GM18951 (cell line): ENCODE results near the gene LRIG3.
"Not testable (repeated sequence)": the region's sequence is repeated elsewhere in the genome, so short reads cannot be mapped to it uniquely, and the experiment has no call there.

Experiments used
- POLR2A ChIP-seq: IDR thresholded peaks from 4 replicates; pipeline ENCODE4 v1.6.1; 2011; ENCODE audit warnings: mild to moderate bottlenecking; ENCODE audit not compliant: insufficient read length, insufficient read depth; ENCODE audit errors: extremely low read depth
- in situ Hi-C: fragments of 300-500 bp; cut with MboI; formaldehyde crosslinking; loops from one replicate; pipeline ENCODE4 v1.12.0; 2022; ENCODE audit warnings: low sequenced_read_pairs, mixed read lengths, inconsistent platforms; ENCODE audit not compliant: unreplicated experiment

Gene LRIG3

GRCh38 chr12:58883576-58884334 lies 36.5 kb downstream of the LRIG3 start:
- no peak for TF ChIP-seq POLR2A
- in situ Hi-C loops: no loop called here

- TF ChIP-seq POLR2A: no peak
- in situ Hi-C loops: no loop called here
These were observed 37.5 kb downstream of the LRIG3 start for GRCh38 chr12:58882826-58883225.

GRCh38 chr12:58881816-58882215 lies 38.5 kb downstream of the LRIG3 start:
- in situ Hi-C loops: no loop called here
- TF ChIP-seq POLR2A: no peak

GRCh38 chr12:58880639-58881038 lies 39.7 kb downstream of the LRIG3 start:
- in situ Hi-C loops: no loop called here
- no peak for TF ChIP-seq POLR2A

GRCh38 chr12:58877243-58877743 lies 43.0 kb downstream of the LRIG3 start:
- no peak for TF ChIP-seq POLR2A
- in situ Hi-C loops: no loop called here

- no peak for TF ChIP-seq POLR2A
- in situ Hi-C loops: no loop called here
These were observed 46.8 kb downstream of the LRIG3 start for GRCh38 chr12:58873496-58873895.

- in situ Hi-C loops: no loop called here
- no peak for TF ChIP-seq POLR2A
These were observed 48.7 kb downstream of the LRIG3 start for GRCh38 chr12:58871556-58871955.

GRCh38 chr12:58870595-58870994 lies 49.7 kb downstream of the LRIG3 start:
- no peak for TF ChIP-seq POLR2A
- in situ Hi-C loops: no loop called here

- no peak for TF ChIP-seq POLR2A
These were observed 59.5 kb downstream of the LRIG3 start for GRCh38 chr12:58860788-58861240.

GRCh38 chr12:58860056-58860787 lies 60.1 kb downstream of the LRIG3 start:
- in situ Hi-C loops: no loop called here
- no peak for TF ChIP-seq POLR2A

More at GRCh38 chr12:58860788-58861240, 59.5 kb downstream of the LRIG3 start:
- in situ Hi-C loops: no loop called here

GRCh38 chr12:58858030-58858429 lies 62.3 kb downstream of the LRIG3 start:
- TF ChIP-seq POLR2A: no peak
- in situ Hi-C loops: no loop called here

- in situ Hi-C loops: not testable (repeated sequence)
These were observed 63.1 kb downstream of the LRIG3 start for GRCh38 chr12:58857206-58857605.

- in situ Hi-C loops: not testable (repeated sequence)
These were observed 64.7 kb downstream of the LRIG3 start for GRCh38 chr12:58855630-58856029.

GRCh38 chr12:58850826-58851225 lies 69.5 kb downstream of the LRIG3 start:
- TF ChIP-seq POLR2A: no peak
- in situ Hi-C loops: no loop called here

GRCh38 chr12:58847901-58848600 lies 72.3 kb downstream of the LRIG3 start:
- no peak for TF ChIP-seq POLR2A
- in situ Hi-C loops: no loop called here
